Adrenal gland (tissue), 5 donors: ENCODE measurements around the gene ZNF579.

Source experiments
- POLR2A ChIP-seq, 2 donors: fragments of 450-650 bp; IDR thresholded peaks; one replicate each; pipeline ENCODE4 v1.6.1; 2017; ENCODE audit warnings: antibody characterized with exemption in 2 of 2, mild to moderate bottlenecking in 2 of 2, moderate library complexity in 1 of 2
- TF ChIP-seq, protein P1 (sequence below), 6 experiments: fragments of 450-650 bp in 4 of 6; fragments of 200-600 bp in 2 of 6; sonication (generic) in 1 of 6; IDR thresholded peaks; 1 replicate in 5 of 6; 2 replicates in 1 of 6; pipeline versions ENCODE4 v1.5.1 to v1.8.0; 2016 to 2021; ENCODE audit warnings: antibody characterized with exemption in 6 of 6, mild to moderate bottlenecking in 2 of 6, moderate library complexity in 1 of 6
- donor health status: DM: no; HTN: no; CAD: no.

DNA sequence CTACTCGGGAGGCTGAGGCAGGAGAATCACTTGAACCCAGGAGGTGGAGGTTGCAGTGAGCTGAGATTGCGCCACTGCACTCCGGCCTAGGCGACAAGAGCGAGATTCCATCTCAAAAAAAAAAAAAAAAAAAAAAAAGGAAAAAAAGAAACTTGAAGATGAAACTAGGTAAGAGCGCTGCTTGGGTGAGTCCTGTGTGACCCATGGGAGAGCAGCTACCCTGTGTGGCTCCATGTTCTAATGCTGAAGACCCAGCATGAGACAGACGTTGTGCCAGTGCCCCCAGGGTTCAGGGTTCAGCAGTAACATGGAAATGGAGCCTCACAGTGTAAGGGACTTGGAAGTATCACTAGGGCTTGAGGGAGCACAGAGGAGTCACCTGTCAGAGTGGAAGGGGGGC is 37.8 kb upstream of the ZNF579 start:
- TF ChIP-seq, protein P1, sequence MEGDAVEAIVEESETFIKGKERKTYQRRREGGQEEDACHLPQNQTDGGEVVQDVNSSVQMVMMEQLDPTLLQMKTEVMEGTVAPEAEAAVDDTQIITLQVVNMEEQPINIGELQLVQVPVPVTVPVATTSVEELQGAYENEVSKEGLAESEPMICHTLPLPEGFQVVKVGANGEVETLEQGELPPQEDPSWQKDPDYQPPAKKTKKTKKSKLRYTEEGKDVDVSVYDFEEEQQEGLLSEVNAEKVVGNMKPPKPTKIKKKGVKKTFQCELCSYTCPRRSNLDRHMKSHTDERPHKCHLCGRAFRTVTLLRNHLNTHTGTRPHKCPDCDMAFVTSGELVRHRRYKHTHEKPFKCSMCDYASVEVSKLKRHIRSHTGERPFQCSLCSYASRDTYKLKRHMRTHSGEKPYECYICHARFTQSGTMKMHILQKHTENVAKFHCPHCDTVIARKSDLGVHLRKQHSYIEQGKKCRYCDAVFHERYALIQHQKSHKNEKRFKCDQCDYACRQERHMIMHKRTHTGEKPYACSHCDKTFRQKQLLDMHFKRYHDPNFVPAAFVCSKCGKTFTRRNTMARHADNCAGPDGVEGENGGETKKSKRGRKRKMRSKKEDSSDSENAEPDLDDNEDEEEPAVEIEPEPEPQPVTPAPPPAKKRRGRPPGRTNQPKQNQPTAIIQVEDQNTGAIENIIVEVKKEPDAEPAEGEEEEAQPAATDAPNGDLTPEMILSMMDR (IDR thresholded peaks at IDR 0.05) = no peak
- TF ChIP-seq POLR2A (IDR thresholded peaks at IDR 0.05) = no peak
